HG03565 (cell line): ENCODE measurements around the gene PSME4.
"Not testable (repeated sequence)": the region's sequence is repeated elsewhere in the genome, so short reads cannot be mapped to it uniquely, and the experiment has no call there.

Source experiments
- ATAC-seq: cut with Tn5 transposase; IDR thresholded peaks from one replicate; pipeline ENCODE4 v1.9.1; 2021; ENCODE audit warnings: mild to moderate bottlenecking, moderate library complexity; ENCODE audit not compliant: unreplicated experiment

PSME4 gene

DNA sequence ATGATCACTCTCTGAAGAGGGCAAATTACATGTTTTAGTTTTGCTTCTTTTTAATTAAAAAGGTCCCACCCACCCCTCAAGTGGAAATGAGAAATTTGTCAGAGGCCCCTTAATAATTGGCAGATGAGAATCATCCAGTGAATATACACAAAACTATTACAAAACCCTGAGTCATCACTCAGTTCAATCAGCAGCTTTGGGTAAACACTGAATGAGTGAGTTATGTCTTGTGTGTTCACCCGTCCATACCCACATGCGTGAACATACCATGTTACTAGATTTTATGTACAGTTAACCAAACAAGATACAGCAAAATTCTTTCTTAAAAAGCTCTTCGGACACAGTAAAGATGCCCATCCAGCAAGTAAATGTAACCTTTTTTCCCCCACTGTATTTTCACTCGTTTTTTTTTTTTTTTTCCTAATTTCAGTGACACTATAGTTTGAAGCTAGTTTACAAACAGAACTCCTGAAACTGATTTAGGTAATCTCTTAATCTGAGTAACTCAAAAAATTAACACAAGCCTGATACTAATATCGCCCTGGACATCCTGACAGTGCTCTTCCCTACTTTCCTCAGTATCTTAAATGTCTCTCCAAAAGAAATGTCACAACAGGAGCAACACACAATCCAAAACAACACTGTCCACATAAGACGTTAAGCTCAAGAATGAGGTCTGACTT, 1.4 kb downstream of the PSME4 start:
- peak; percentile 24 for ATAC-seq

GRCh38 chr2:53964987-53965687, 5.7 kb downstream of the PSME4 start:
- ATAC-seq, result no peak

- no peak for ATAC-seq
Measured at GRCh38 chr2:53964257-53964952, 6.4 kb downstream of the PSME4 start.

GRCh38 chr2:53961478-53962216, 9.1 kb downstream of the PSME4 start:
- ATAC-seq, result not testable (repeated sequence)

DNA sequence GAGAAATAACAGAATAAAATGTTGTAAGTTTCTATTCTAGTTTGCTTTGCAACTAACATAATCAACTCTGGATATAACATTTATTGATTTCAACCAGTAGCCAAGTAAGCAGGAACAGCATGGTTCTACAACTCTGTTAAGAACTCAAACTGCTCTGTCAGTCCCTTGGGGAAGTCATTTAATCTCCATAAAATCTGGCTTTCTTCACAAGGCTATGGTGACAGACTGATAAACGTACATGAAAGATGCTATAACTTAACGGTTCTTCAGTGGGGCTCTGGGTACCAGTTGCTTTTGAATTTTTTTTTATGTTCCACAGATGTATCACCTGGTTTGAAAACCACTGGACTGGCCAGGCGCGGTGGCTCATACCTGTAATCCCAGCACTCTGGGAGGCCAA, 10.3 kb downstream of the PSME4 start:
- ATAC-seq, result no peak

- no peak for ATAC-seq
Measured at GRCh38 chr2:53958443-53958842, 12.3 kb downstream of the PSME4 start.

DNA sequence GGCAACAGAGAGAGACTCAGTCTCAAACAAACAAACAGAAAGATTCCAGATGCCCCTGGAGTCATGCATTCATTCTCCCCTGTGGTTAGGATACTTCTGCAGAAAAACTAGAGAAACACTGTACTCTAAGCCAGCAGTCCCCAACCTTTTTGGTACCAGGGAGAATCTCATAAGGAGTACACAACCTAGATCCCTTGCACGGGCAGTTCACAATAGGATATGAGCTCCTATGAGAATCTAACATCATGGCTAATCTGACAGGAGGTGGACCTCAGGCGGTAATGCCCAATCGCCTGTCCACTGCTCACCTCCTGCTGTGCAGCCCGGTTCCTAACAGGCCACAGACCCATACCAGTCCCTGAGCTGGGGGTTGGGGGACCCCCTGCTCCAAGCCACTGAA, 18.3 kb downstream of the PSME4 start:
- no peak for ATAC-seq

GRCh38 chr2:53949457-53949856, 21.3 kb downstream of the PSME4 start:
- ATAC-seq, result no peak

GRCh38 chr2:53945538-53945937, 25.3 kb downstream of the PSME4 start:
- no peak for ATAC-seq

- ATAC-seq, result no peak
Measured at GRCh38 chr2:53944542-53944941, 26.3 kb downstream of the PSME4 start.

DNA sequence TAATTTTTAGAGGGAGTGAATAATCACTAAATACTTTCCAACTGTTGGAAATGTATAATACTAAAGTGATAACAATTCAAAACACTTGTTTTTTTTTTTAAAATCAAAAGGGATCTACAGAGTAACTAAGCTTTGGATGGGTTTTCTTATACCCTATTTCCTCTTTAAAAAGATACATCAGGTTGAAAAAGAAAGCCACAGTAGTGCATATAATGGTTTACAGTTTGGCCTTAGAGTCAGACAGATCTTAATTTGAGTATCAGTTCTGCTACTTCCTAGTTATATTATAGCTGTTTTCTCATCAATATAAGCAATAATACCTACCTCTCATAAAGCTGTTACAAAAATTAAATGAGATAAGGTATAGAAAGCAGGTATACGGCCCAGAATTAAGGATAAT, 28.5 kb downstream of the PSME4 start:
- ATAC-seq, result no peak

- ATAC-seq, result peak; percentile 61
Measured at GRCh38 chr2:53941749-53942148, 29.0 kb downstream of the PSME4 start.

DNA sequence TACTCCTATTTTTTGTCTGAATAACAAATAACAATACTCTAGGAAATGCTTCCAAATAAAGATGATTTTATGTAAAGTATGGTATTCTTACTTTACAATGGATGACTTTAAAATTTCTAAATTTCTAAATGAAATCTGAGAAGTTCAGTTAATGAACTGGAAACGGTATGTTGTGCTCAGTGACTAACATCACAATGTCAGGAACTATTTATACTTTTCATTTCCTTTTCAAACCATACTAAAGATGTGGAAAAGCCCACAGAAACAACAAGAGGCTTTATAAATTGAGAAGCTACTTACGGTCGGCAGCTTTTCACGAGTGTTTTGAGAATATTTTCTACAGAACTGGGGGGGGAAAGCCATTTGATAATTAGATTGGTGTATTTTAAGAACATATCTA, 31.1 kb downstream of the PSME4 start:
- ATAC-seq, result no peak

GRCh38 chr2:53938904-53939303, 31.9 kb downstream of the PSME4 start:
- no peak for ATAC-seq

DNA sequence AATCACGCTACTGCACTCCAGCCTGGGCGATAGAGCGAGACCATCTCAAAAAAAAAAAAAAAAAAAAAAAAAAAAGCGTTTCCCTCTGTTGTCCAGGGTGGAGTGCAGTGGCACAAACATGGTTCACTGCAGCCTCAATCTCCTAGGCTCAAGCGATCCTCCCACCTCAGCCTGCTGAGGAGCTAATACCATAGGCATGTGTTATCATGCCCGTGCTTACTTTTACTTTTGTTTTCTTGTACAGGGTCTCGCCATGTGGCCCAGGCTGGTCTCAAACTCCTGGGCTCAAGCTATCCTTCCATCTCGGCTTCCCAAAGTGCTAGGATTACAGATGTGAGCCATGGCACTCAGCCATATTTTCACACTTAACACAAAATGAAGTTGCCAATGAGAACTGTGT, 37.5 kb downstream of the PSME4 start:
- ATAC-seq, result no peak

DNA sequence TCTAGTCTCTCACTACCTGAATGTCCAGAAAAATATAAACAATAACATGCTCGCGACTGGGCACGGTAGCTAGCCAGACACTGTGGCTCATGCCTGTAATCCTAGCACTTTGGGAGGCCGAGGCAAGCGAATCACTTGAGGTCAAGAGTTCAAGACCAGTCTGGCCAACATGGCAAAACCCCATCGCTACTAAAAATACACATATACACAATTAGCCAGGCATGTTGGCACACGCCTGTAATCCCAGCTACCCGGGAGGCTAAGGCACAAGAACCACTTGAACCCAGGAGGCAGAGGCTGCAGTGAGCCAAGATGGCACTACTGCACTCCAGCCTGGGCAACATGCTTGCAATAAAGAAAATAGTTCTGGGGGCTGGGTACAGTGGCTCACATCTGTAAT, 44.5 kb downstream of the PSME4 start:
- not testable (repeated sequence) for ATAC-seq

DNA sequence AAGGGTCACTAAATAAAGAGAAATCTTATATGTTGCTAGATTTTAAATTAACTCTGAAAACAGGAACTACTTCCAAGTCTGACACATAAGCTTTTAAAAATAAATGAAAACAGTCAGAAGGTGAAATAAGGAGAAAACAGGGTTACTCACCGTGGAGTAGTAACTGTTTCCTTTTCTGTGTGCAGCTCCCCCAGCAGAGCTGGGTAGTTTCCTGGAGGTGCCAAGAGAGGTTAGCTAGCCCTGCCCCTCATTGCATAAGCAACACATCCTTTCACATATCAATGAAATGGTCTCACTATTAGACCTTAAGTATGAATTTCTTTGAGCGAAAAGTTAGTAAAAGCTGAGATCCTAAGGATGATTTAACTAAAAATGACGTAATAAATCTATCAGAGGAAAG, 57.1 kb downstream of the PSME4 start:
- ATAC-seq, result no peak

GRCh38 chr2:53911434-53912189, 59.2 kb downstream of the PSME4 start:
- no peak for ATAC-seq

GRCh38 chr2:53907582-53907981, 63.2 kb downstream of the PSME4 start:
- ATAC-seq, result no peak

- no peak for ATAC-seq
Measured at GRCh38 chr2:53905396-53905795, 65.4 kb downstream of the PSME4 start.

DNA sequence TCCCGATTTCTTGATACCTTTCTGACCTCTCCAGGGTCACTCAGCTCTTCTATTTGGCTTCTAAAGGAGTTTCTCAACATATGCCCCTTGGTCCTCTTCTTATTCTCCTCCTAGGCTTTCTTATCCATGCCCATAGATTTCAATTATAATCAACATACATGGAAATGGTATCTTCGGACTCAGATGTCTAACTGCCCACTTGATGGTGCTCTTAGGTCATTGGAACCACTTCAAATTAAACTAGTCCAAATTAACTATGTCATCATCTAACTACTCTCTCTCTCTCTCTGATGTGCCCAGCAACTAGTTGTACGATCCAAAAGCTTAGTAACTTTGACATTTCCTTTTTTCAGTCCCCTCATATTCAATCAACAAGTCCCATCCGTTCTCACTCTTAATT, 67.8 kb downstream of the PSME4 start:
- no peak for ATAC-seq
